Ovary (tissue), 9 donors: ENCODE data around the gene TFDP1. TPM values are rescaled to one million over a fixed set of nuclear protein-coding genes. Genes with fewer than 3 reads are reported as not detected.

ENCODE experiments used
- polyA plus RNA-seq, 2 donors: library from polyadenylated mRNA; stranded (reverse); fragments of 200-250 nt in 1 of 2; fragments of 350-450 nt in 1 of 2; fragmentation: Illumina TruSeq in 1 of 2; extraction: RNeasy Lipid Tissue Mini Kit (QIAGEN cat#74804) in 1 of 2; gene quantifications; one replicate each; pipeline ENCODE4 v1.2.3, GENCODE V29; 2013 to 2014
- total RNA-seq, 7 donors: library from RNA; depleted of rRNA in 2 of 7; stranded (reverse); fragments of >200 nt in 2 of 7; fragmentation: NEBNext Ultra II Directional in 3 of 7; extraction: Animal tissue kit (Norgen Biotek cat#: 25700) in 3 of 7; gene quantifications; one replicate each; pipeline versions ENCODE4 v1.1.0 to v1.2.4, GENCODE V29; 2016 to 2023
- donor health status: DM: no; HTN: no; CAD: no; lungs with moderate emphysema.
- donor health status: DM: no; HTN: no; CAD: no.
- donor health status: Bipolar disorder and iron deficiency.
- donor health status: DM: yes; HTN: yes; CAD: no.
- donor health status: DM: no; HTN: no; CAD: no.
- donor health status: DM: yes; HTN: yes; CAD: no.

Gene TFDP1
- total and polyA plus RNA-seq, 9 donors: 8.8 to 45.6 (median 33.8) TPM

Other genes starting within 250 kb of the TFDP1 start
- 10 to 100 TPM in 6 of 7 donors, 1 to 10 TPM in 1; 7.1 to 14.8 (median 12.2) TPM for gene GRTP1, start 220.6 kb upstream of the TFDP1 start, total RNA-seq
- gene GRTP1, start 220.6 kb upstream of the TFDP1 start, polyA plus RNA-seq: 10 to 100 TPM in 1 of 2 donors, 1 to 10 TPM in 1; 3.0 to 11.1 TPM
- 1 to 10 TPM; 1.6 to 5.0 (median 1.9) TPM for gene ADPRHL1, start 131.3 kb upstream of the TFDP1 start, total RNA-seq
- 1 to 10 TPM; 2.2 to 2.3 TPM for gene ADPRHL1, start 131.3 kb upstream of the TFDP1 start, polyA plus RNA-seq
- 10 to 100 TPM; 12.1 to 31.4 (median 17.6) TPM for gene DCUN1D2, start 94.0 kb upstream of the TFDP1 start, total RNA-seq
- gene DCUN1D2, start 94.0 kb upstream of the TFDP1 start, polyA plus RNA-seq: 10 to 100 TPM in 1 of 2 donors, 1 to 10 TPM in 1; 9.7 to 15.4 TPM
- under 1 TPM in 1 of 7 donors, not detected in 6; 0.28 TPM for gene ATP4B, start 73.4 kb downstream of the TFDP1 start, total RNA-seq
- not detected for gene ATP4B, start 73.4 kb downstream of the TFDP1 start, polyA plus RNA-seq
- gene GRK1, start 82.5 kb downstream of the TFDP1 start, total RNA-seq: under 1 TPM in 2 of 7 donors, not detected in 5; 0.07 to 0.10 TPM
- under 1 TPM in 1 of 2 donors, not detected in 1; 0.02 TPM for gene GRK1, start 82.5 kb downstream of the TFDP1 start, polyA plus RNA-seq
- gene TMEM255B, start 174.5 kb downstream of the TFDP1 start, total RNA-seq: 10 to 100 TPM in 4 of 7 donors, 1 to 10 TPM in 2, under 1 TPM in 1; 0.60 to 18.6 (median 10.4) TPM
- 1 to 10 TPM; 2.1 to 7.9 TPM for gene TMEM255B, start 174.5 kb downstream of the TFDP1 start, polyA plus RNA-seq